Memory B cell (primary cell): ENCODE results near the gene RPRD1B.
A peak's percentile ranks its signal among the peaks of the same experiment; 100 is the strongest.

ENCODE experiments used
- ATAC-seq: fragments of 150-1000 bp; cut with Tn5 transposase; 2 replicates; pipeline ENCODE4 v1.10.0; 2021; ENCODE audit warnings: low read depth, mild to moderate bottlenecking, moderate library complexity
- DNase-seq, 2 donors: peaks; one replicate each; pipeline ENCODE4 v3.0.0; 2022; ENCODE audit warnings: low spot score in 2 of 2
- H3K27ac Mint-ChIP-seq: one replicate; pipeline ENCODE4 v1.8.0; 2022; ENCODE audit warnings: mild to moderate bottlenecking, moderate library complexity, mixed read lengths
- H3K27me3 Mint-ChIP-seq: one replicate; pipeline ENCODE4 v1.8.0; 2022; ENCODE audit warnings: mixed read lengths
- H3K36me3 Mint-ChIP-seq: one replicate; pipeline ENCODE4 v1.8.0; 2022; ENCODE audit warnings: mild to moderate bottlenecking, mixed read lengths
- H3K4me1 Mint-ChIP-seq: one replicate; pipeline ENCODE4 v1.8.0; 2022; ENCODE audit warnings: mixed read lengths
- H3K4me3 Mint-ChIP-seq: one replicate; pipeline ENCODE4 v1.8.0; 2022; ENCODE audit warnings: mild to moderate bottlenecking, moderate library complexity, mixed read lengths
- H3K9me3 Mint-ChIP-seq: one replicate; pipeline ENCODE4 v1.8.0; 2022; ENCODE audit warnings: mixed read lengths

The RPRD1B gene

DNA sequence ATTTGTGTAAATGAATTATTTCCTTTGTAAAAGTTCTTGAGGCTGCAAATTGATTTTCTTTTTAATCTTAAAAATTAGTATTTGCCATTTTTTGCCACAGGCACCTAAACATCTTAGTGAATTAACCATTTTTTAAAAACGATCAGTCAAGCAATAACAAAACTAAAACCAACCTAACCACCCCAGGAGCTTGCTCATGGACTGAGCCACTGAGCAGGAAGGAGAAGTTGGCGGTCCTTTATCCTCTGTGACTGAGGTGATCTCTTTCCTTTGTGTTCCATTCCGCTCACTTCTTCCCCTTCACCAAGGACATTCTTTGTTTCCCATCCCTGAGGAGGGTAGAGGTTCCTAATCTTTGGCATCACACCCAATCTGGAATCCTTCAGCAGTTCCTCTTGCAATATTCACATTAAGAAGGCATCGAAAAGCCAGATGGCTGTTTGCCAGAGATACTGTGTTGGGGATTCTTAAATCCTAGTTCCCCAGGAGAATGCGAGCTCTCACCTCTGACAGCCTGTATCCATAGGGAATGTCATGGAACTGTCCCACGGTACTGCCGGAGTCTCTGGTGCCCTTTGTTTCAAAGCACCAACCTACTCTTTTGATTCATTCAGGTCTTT is 30.5 kb downstream of the RPRD1B start:
- ATAC-seq (peak; percentile 71), DNase-seq (no peak)
- H3K4me3 Mint-ChIP-seq, result no peak overlapping the region
- peaks cover 8% of the 10 kb centered on the region for H3K4me1 Mint-ChIP-seq
- no peak overlapping the region for H3K27ac Mint-ChIP-seq
- peaks cover 36% of the 10 kb centered on the region for H3K36me3 Mint-ChIP-seq
- H3K27me3 Mint-ChIP-seq, result no peaks in the 10 kb centered on the region
- no peaks in the 10 kb centered on the region for H3K9me3 Mint-ChIP-seq

DNA sequence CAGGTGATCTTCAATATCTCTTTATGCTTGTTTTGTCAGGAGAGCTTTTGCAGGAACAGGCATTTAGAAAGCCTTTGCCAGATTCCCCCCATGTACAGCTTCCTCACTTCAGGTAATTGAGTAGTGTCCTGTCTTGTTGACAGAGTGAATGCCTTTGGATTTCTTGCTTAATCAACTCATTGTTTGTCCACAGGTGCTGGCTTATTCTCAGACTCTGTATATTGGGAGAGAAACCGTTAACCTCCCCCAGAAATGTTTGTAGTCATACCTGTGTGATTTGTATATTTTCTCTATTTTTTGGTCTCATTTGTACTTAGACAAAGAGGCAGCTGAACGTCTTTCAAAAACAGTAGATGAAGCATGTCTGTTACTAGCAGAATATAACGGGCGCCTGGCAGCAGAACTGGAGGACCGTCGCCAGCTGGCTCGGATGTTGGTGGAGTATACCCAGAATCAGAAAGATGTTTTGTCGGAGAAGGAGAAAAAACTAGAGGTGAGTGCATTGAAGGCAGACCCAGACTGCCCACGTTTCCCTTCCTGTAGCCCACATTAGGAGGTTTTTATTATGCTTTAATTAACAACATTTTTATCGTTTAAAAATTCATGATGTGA is 32.3 kb downstream of the RPRD1B start:
- Mint-ChIP-seq H3K4me1 (peaks cover 8% of the 10 kb centered on the region), H3K9me3 (no peaks in the 10 kb centered on the region), H3K27me3 (no peaks in the 10 kb centered on the region), H3K27ac (no peak overlapping the region), H3K36me3 (peaks cover 35% of the 10 kb centered on the region), H3K4me3 (no peak overlapping the region)
- DNase-seq, result no peak
- ATAC-seq, result no peak

DNA sequence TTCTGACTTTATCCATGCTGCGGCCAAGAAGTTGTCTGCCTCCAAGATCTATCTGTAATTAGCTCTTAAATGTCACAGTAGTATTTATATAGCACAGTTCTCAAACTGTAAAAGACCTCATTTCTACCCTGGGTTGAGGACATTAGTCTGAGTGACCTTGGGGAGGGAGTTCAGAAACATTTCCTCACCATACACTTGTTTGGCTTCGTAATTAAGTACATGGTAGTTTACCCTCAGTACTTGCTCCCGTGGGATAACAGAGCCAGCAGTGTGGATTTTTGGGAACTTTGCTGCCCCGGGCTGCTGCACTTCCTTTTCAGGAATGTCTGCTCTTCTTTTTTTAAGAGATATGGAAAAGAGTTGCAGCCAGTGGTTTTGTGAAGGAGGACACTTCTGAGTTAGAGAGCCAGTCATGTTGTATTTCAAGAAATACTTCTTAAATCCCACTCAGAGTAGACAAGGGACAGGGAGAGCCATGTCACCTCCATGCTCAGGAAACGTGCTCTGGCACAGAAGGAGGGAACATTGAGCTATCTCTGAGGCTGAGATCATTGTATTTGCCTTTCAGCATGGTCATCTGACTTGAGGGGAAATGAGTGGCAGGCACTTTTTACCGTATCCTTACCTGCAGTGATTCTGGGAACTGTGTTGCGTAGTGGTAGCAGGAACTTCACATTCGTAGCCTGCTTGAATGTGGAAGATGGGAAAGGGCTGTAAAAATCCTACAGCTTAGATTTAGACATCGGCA is 33.6 kb downstream of the RPRD1B start:
- peaks cover 4% of the 10 kb centered on the region for H3K9me3 Mint-ChIP-seq
- ATAC-seq (no peak), DNase-seq (no peak)
- H3K27me3 Mint-ChIP-seq, result no peaks in the 10 kb centered on the region
- peaks cover 8% of the 10 kb centered on the region for H3K4me1 Mint-ChIP-seq
- H3K4me3 Mint-ChIP-seq, result no peak overlapping the region
- H3K27ac Mint-ChIP-seq, result peak overlapping the region; percentile 32
- H3K36me3 Mint-ChIP-seq, result peaks cover 46% of the 10 kb centered on the region

DNA sequence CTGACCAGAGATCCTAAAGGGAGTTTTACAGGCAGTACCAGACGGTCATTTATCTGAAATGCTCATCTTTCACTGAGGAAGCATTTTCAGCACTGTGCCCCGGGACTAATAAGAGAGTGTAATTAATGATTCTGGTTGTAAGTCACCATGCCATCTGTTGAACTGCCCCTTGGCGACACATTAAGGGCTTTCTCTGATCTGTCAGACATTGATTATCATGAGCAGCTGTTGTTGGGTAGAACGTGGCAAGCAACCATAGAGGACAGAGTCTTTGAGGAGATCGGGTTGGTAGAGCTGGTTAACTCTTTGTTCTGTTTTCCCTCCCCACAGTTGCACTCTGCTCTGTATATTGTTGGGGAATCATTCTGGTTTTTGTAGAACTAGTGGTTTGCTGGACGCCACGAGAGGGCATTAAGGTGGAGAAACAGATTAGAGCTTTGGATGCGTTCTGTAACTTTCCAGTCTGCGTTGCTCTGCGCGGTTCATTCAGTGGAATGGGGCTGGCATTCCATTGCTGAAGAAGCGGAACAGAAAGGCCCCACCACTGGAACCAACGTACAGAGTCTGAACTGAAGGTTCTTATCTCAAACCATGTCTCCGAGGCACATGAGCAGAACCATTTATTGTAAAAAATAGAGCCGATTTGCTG is 34.3 kb downstream of the RPRD1B start:
- no peaks in the 10 kb centered on the region for H3K27me3 Mint-ChIP-seq
- H3K27ac Mint-ChIP-seq, result peak overlapping the region; percentile 32
- no peak overlapping the region for H3K4me3 Mint-ChIP-seq
- ATAC-seq (no peak), DNase-seq (no peak)
- H3K9me3 Mint-ChIP-seq, result peaks cover 7% of the 10 kb centered on the region
- H3K36me3 Mint-ChIP-seq, result peaks cover 53% of the 10 kb centered on the region
- H3K4me1 Mint-ChIP-seq, result peaks cover 8% of the 10 kb centered on the region

DNA sequence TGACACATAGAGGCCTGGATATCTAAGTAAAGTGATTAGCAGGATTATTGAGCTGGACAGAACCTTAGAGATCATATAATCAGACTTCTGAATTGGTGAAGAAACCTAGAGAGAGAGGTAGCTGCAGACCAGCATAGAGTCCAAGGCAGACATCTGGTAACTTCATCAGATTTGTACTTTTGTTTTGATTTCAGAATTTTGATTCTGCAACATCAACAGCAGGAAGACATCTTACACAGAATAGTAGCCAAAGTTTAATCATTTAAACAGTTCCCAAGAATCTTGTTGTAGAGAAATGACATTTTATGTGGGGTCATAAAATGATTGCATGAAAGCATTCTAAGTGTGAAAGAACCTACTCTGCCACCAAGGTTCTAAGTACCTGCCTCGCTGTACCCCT is 39.4 kb downstream of the RPRD1B start:
- H3K9me3 Mint-ChIP-seq, result peaks cover 7% of the 10 kb centered on the region
- H3K27me3 Mint-ChIP-seq, result no peaks in the 10 kb centered on the region
- no peak overlapping the region for H3K4me3 Mint-ChIP-seq
- H3K36me3 Mint-ChIP-seq, result peaks cover 56% of the 10 kb centered on the region
- peaks cover 36% of the 10 kb centered on the region for H3K4me1 Mint-ChIP-seq
- H3K27ac Mint-ChIP-seq, result peak overlapping the region; percentile 72
- ATAC-seq (no peak), DNase-seq (no peak)

DNA sequence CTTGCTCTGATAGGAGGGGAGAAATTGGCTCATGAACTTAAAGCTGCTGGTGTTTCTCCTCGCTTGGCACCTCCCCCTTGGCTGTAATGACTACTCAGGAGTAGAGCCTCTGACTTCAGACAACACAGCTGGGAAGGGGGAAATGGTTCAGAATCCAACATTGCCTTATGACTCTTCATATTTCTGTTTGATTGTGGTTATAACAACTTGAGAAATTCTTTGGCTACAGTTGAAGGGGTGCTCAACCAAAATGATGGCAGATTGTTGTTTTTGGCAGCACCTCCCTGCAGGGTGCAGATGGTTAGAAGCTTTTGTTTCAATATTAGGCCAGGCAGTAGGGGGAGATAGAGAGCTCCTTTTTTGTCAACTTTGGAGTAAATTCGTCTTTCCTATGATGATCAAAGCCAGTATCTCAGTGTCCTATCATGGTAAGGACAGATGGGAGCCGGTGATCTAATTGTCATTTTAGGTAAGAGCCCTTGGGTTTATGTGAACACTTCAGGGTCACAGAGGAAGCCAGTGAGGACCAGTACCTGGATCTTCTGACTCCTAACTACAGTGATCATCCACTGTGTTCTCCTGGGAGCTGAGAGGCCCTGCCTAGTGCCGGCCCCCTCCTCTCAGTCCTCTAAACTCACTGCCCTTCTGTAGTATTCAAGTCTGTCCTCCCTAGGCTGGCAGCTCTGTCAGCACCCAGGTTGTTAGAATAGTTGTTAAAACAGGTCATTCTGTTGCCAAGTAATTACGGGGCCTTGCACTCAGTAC is 39.9 kb downstream of the RPRD1B start:
- peak overlapping the region; percentile 7 for H3K4me3 Mint-ChIP-seq

DNA sequence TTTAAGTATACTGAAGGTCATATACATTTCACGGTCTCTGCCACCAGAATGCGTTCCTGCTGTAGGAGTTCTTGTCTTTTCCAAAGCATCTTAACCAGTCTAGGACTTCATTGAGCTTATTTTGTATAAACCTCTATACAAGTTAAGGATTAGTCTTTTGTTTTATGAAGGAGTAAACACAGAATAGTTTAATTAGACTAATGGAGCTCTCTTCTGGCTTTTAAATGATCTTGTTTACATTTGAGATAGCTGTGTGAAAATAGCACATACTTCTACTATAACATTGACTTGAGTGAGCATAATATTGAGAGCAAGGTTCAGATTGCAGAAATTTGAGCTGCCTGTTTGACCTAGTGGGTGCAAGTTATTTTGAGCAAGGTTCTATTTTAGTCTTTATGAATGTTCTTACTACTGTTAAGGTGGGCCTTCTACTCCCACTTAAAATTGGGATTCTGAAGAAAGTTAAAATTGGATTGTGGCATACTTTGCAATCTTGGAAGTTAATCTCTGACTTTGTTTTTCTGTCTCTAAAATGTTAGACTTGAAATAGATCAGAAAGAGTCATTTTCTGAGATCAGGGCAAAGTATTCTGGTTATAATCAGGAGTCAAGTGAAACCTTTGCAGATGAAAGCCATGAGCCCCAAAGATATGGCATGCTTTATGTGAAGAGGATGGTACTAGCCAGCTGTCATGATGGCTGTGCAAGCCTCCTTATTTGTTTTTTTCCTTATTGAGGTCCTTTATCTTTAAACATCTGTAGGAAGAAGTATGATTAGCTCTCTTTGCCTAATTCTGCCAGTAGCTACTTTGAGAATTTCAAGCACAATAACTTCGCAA is 41.8 kb downstream of the RPRD1B start:
- Mint-ChIP-seq H3K36me3 (peaks cover 56% of the 10 kb centered on the region), H3K4me3 (no peak overlapping the region), H3K9me3 (peaks cover 11% of the 10 kb centered on the region), H3K4me1 (peaks cover 47% of the 10 kb centered on the region), H3K27ac (peak overlapping the region; percentile 78), H3K27me3 (no peaks in the 10 kb centered on the region)
- ATAC-seq (no peak), DNase-seq (no peak)

More for the DNA sequence above, 39.9 kb downstream of the RPRD1B start:
- Mint-ChIP-seq H3K27ac (peak overlapping the region; percentile 72), H3K4me1 (peaks cover 41% of the 10 kb centered on the region), H3K36me3 (peaks cover 59% of the 10 kb centered on the region), H3K27me3 (no peaks in the 10 kb centered on the region), H3K9me3 (peaks cover 7% of the 10 kb centered on the region)
- ATAC-seq (peak; percentile 53), DNase-seq (peak; percentile 58 to 72)

DNA sequence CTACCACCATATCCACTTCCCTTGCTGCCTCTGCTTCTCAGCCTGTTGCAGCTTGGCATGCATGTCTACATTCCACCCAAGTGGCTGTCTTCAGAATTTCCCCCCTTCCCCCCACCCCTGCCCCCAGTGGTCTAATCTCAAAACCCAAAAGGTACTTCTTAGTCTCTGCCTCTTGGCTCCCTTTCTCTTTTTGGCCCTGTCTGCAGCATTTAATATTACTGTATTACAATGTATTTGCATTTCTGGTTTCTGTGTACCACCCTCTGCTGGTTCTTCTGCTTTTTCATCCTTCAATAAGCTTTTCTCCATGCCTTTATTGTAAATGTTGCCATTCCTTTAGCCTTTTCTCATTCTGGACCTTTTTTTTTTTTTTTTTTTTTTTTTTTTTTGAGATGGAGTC is 43.0 kb downstream of the RPRD1B start:
- no peaks in the 10 kb centered on the region for H3K27me3 Mint-ChIP-seq
- DNase-seq, result peak in 1 of 2 donors; percentile 20
- H3K4me1 Mint-ChIP-seq, result peaks cover 56% of the 10 kb centered on the region
- peak overlapping the region; percentile 71 for H3K27ac Mint-ChIP-seq
- ATAC-seq, result peak; percentile 91
- peaks cover 51% of the 10 kb centered on the region for H3K36me3 Mint-ChIP-seq
- H3K4me3 Mint-ChIP-seq, result peak overlapping the region; percentile 60
- H3K9me3 Mint-ChIP-seq, result peaks cover 10% of the 10 kb centered on the region

DNA sequence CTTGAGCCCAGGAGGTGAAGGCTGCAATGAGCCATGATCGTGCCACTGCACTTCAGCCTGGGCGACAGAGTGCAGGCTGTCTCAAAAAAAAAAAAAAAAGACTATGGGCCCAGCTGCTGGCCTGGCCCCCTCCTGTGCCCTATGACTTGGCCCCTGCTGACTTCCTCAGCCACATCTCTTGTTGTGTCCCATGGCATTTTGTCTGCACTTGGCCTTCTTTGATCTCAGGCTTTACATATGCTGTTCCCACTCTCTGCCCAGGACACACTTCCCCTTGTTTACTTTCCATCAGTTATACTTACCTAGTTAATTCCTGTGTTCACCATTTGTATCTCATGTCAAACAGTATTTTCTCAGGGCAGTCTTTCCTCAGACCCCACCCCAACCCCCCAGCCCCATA is 44.5 kb downstream of the RPRD1B start:
- Mint-ChIP-seq H3K9me3 (peaks cover 4% of the 10 kb centered on the region), H3K27ac (peak overlapping the region; percentile 88), H3K36me3 (peaks cover 38% of the 10 kb centered on the region)

DNA sequence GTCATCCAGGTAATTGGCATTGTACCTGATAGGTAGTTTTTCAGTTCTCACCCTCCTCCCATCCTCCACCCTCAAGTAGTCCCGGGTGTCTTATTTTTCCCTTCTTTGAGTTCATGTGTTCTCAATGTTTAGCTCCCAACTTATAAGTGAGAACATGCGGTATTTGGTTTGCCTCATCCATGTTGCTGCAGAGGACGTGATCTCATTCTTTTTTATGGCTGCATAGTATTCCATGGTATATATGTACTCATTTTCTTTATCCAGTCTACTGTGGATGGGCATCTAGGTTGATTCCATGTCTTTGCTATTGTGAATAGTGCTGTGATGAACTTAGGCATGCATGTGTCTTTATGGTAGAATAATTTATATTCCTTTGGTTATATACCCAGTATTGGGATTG is 45.8 kb downstream of the RPRD1B start:
- H3K9me3 Mint-ChIP-seq, result peaks cover 4% of the 10 kb centered on the region
- H3K4me1 Mint-ChIP-seq, result peaks cover 51% of the 10 kb centered on the region
- peaks cover 31% of the 10 kb centered on the region for H3K36me3 Mint-ChIP-seq
- no peaks in the 10 kb centered on the region for H3K27me3 Mint-ChIP-seq
- DNase-seq (no peak), ATAC-seq (no peak)
- H3K27ac Mint-ChIP-seq, result peak overlapping the region; percentile 20
- no peak overlapping the region for H3K4me3 Mint-ChIP-seq

More for the DNA sequence above, 44.5 kb downstream of the RPRD1B start:
- no peak overlapping the region for H3K4me3 Mint-ChIP-seq
- no peaks in the 10 kb centered on the region for H3K27me3 Mint-ChIP-seq
- peaks cover 60% of the 10 kb centered on the region for H3K4me1 Mint-ChIP-seq
- DNase-seq (no peak), ATAC-seq (no peak)

DNA sequence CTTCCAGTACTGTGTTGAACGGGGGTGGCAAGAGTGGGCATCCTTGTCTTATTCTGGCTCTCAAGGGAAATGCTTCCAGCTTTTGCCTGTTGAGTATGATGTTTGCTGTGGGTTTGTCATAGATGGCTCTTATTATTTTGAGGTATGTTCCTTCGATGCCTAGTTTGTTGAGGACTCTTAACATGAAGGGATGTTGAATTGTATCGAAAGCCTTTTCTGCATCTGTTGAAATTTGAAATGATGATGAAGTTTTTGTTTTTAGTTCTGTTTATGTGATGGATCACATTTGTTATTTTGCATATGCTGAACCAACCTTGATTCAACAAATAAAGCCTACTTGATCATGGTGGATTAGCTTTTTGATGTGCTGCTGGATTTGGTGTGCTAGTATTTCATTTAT is 48.0 kb downstream of the RPRD1B start:
- ATAC-seq (no peak), DNase-seq (no peak)
- peaks cover 36% of the 10 kb centered on the region for H3K36me3 Mint-ChIP-seq
- peaks cover 4% of the 10 kb centered on the region for H3K9me3 Mint-ChIP-seq
- no peak overlapping the region for H3K4me3 Mint-ChIP-seq
- H3K27me3 Mint-ChIP-seq, result no peaks in the 10 kb centered on the region
- peaks cover 41% of the 10 kb centered on the region for H3K4me1 Mint-ChIP-seq
- H3K27ac Mint-ChIP-seq, result peak overlapping the region; percentile 4

DNA sequence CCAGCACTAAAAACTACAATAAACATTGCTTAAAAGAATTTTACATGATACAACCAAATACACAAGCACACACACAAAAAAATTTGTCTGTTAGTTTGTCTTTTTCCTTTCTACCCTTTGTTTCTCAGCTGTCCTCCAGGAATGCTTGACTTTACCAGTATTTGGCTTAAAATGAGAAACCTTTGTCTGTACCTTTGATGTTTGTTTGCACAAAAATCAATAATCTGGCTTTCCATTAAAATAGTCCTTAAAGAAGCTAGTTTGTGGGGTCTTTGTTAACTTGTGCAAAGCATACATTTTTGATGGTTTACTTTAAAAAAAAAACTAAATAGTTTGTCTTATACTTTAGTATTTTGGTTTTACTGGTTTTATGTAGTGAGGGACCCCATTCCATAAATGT is 49.3 kb downstream of the RPRD1B start:
- Mint-ChIP-seq H3K27me3 (no peaks in the 10 kb centered on the region), H3K36me3 (peaks cover 39% of the 10 kb centered on the region), H3K4me1 (peaks cover 32% of the 10 kb centered on the region), H3K4me3 (no peak overlapping the region), H3K9me3 (peaks cover 4% of the 10 kb centered on the region), H3K27ac (no peak overlapping the region)
- DNase-seq (no peak), ATAC-seq (no peak)
